ENCODE results near the gene WNT3A. TPM values are rescaled to one million over a fixed set of nuclear protein-coding genes. Genes with fewer than 3 reads are reported as not detected.

The WNT3A gene
- total and polyA plus RNA-seq, 2 donors (not counting 3 experiments of a cell fraction or from before 2014, with no cell fraction given): not detected

DNA sequence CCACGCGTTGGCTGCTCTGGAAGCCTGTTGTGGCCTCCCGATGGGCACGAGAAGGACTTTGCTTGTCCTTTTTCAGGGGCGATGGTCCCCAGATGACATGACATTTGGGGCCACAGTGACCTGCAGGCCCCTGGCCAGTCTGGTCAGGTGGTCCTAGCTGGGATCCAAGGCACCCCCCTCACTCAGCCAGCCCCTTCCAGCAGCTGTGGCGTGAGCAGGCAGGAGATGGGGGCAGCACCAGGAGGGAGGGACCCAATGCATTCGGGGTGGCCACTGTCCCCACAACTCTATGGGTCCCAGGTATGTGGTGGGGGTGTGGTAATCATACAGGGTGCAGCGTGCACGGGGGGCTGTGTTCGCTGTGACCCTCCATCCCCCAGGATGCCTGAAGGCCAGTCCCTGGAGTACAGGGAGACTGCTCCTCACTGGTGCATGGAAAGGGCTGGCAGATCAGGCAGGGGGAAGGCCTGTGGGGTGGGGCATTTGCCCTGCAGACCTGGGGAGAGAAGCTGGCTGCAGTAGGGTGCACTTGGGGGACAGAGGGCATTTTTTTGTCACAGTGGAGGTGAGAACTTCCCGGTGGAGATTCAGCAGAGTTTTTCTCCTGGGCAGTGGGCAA is 31.7 kb downstream of the WNT3A start:
- no TSS peak for BruUV-seq (replicated peaks)
- dilution Hi-C loops (cut with MboI; ENCODE audit: extremely low pct_ligation_motif_present, low sequenced_read_pairs): no loop called here
- Histone ChIP-seq H3K9ac (replicated peaks; ENCODE audit: extremely low read depth, insufficient read depth, low read length) (no peak overlapping the region), H3K4me1 (ENCODE audit: control insufficient read depth, extremely low read depth, insufficient read depth, low read length) (no peaks in the 10 kb centered on the region), H3K4me3 (replicated peaks in 1 of 3; ENCODE audit: insufficient read depth in 1 of 3, low read depth in 1 of 3, low read length in 3 of 3) (no peak overlapping the region), H3K9me1 (replicated peaks; ENCODE audit: control insufficient read depth, extremely low read depth, insufficient read depth, low read length) (no peaks in the 10 kb centered on the region), H3K27ac (ENCODE audit: insufficient read depth, low read depth, low read length) (no peak overlapping the region), H4K20me1 (replicated peaks; ENCODE audit: control insufficient read depth, extremely low read depth, insufficient read depth, low read length) (no peaks in the 10 kb centered on the region), H3K79me2 (ENCODE audit: control insufficient read depth, insufficient read depth, low read length) (no peaks in the 10 kb centered on the region), H3K4me2 (ENCODE audit: insufficient read depth, low read length) (no peak overlapping the region), H3K27me3 (ENCODE audit: control insufficient read depth in 2 of 2, insufficient read depth in 2 of 2, low read length in 2 of 2) (peaks cover 11 to 15% of the 10 kb centered on the region in 2 experiments), H3K36me3 (ENCODE audit: control insufficient read depth in 2 of 2, extremely low read depth in 1 of 2, insufficient read depth in 2 of 2, low read length in 2 of 2) (no peaks in the 10 kb centered on the region), H3K9me3 (replicated peaks; ENCODE audit: control insufficient read depth, insufficient read depth, low read length) (no peaks in the 10 kb centered on the region), H2AFZ (ENCODE audit: low read depth, low read length) (no peak overlapping the region)
- FAIRE-seq (no peak), DNase-seq (ENCODE audit: low read depth, low spot score) (no peak)
- ChIA-PET POLR2A (no interaction called here), CTCF (no interaction called here)
- intact Hi-C loops (cut with micrococcal nuclease): no loop called here
- TF ChIP-seq POLR2A (IDR thresholded peaks at IDR 0.05; ENCODE audit: low read depth, low read length) (no peak), GATA2 (IDR thresholded peaks at IDR 0.05; ENCODE audit: insufficient read depth, insufficient read length, low read depth, low read length) (no peak), FOS (IDR thresholded peaks at IDR 0.05; ENCODE audit: borderline replicate concordance, insufficient read depth, low read length) (no peak), JUN (IDR thresholded peaks at IDR 0.05; ENCODE audit: borderline replicate concordance, insufficient read depth, insufficient read length, low read depth) (no peak), MYC (IDR thresholded peaks at IDR 0.05; ENCODE audit: low read depth, low read length) (no peak), EZH2 (IDR thresholded peaks at IDR 0.05; ENCODE audit: borderline replicate concordance, low read depth, low read length, severe bottlenecking) (no peak), POLR2AphosphoS5 (IDR thresholded peaks at IDR 0.05; ENCODE audit: insufficient read depth, low read depth, low read length) (no peak)
- TF ChIP-seq, protein P1, sequence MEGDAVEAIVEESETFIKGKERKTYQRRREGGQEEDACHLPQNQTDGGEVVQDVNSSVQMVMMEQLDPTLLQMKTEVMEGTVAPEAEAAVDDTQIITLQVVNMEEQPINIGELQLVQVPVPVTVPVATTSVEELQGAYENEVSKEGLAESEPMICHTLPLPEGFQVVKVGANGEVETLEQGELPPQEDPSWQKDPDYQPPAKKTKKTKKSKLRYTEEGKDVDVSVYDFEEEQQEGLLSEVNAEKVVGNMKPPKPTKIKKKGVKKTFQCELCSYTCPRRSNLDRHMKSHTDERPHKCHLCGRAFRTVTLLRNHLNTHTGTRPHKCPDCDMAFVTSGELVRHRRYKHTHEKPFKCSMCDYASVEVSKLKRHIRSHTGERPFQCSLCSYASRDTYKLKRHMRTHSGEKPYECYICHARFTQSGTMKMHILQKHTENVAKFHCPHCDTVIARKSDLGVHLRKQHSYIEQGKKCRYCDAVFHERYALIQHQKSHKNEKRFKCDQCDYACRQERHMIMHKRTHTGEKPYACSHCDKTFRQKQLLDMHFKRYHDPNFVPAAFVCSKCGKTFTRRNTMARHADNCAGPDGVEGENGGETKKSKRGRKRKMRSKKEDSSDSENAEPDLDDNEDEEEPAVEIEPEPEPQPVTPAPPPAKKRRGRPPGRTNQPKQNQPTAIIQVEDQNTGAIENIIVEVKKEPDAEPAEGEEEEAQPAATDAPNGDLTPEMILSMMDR (IDR thresholded peaks at IDR 0.05; ENCODE audit: extremely low read depth in 1 of 2, insufficient read depth in 1 of 2, low read depth in 1 of 2, low read length in 2 of 2): no peak
- TF ChIP-seq, protein P2, sequence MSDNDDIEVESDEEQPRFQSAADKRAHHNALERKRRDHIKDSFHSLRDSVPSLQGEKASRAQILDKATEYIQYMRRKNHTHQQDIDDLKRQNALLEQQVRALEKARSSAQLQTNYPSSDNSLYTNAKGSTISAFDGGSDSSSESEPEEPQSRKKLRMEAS (IDR thresholded peaks at IDR 0.05; ENCODE audit: insufficient read depth, insufficient read length): no peak

Data from endothelial cell of umbilical vein (primary cell).